Spleen (tissue), 7 donors: ENCODE measurements around the gene DEF6.

ENCODE experiments used
- CTCF ChIP-seq, 11 experiments: fragments of 200-600 bp in 7 of 11; fragments of 450-650 bp in 4 of 11; sonication (generic) in 4 of 11; IDR thresholded peaks in 8 of 11; conservative IDR thresholded peaks in 3 of 11; 1 replicate in 7 of 11; 2 replicates in 4 of 11; pipeline versions ENCODE4 v1.4.0 to v1.8.0; 2016 to 2021; ENCODE audit warnings: antibody characterized with exemption in 11 of 11, inconsistent platforms in 4 of 11, mild to moderate bottlenecking in 1 of 11
- POLR2A ChIP-seq, 3 donors: fragments of 450-650 bp; IDR thresholded peaks; one replicate each; pipeline ENCODE4 v1.5.1; 2017; ENCODE audit warnings: antibody characterized with exemption in 3 of 3, mild to moderate bottlenecking in 1 of 3
- donor health status: DM: no; HTN: no; CAD: no; lungs with moderate emphysema.
- donor health status: DM: no; HTN: no; CAD: no.
- donor health status: DM: no; HTN: no; CAD: no.

- TF ChIP-seq CTCF (IDR thresholded peaks at IDR 0.05 in 8 of 11, conservative IDR thresholded peaks at IDR 0.05 in 3 of 11) = no peak
- TF ChIP-seq POLR2A (IDR thresholded peaks at IDR 0.05) = no peak
Measured at GRCh38 chr6:35283361-35283760, 14.3 kb upstream of the DEF6 start.
